Vagina (tissue), 2 donors: ENCODE results near the gene FGGY.

Experiments used
- POLR2A ChIP-seq, 2 donors: fragments of 450-650 bp; IDR thresholded peaks; one replicate each; pipeline ENCODE4 v1.6.1; 2017; ENCODE audit warnings: antibody characterized with exemption in 2 of 2, mild to moderate bottlenecking in 2 of 2, moderate library complexity in 2 of 2
- POLR2AphosphoS5 ChIP-seq, 2 donors: sonication (generic); formaldehyde crosslinking; IDR thresholded peaks; one replicate each; pipeline ENCODE4 v1.9.0; 2017; ENCODE audit warnings: antibody characterized with exemption in 2 of 2, mild to moderate bottlenecking in 2 of 2, low read depth in 1 of 2; ENCODE audit not compliant: insufficient read depth in 1 of 2
- TF ChIP-seq, protein P1 (sequence below), 3 experiments: fragments of 450-650 bp in 2 of 3; fragments of 200-600 bp in 1 of 3; sonication (generic) in 1 of 3; IDR thresholded peaks; one replicate each; pipeline ENCODE4 v1.5.1; 2017 to 2019; ENCODE audit warnings: antibody characterized with exemption in 3 of 3, mild to moderate bottlenecking in 2 of 3, moderate library complexity in 2 of 3

DNA sequence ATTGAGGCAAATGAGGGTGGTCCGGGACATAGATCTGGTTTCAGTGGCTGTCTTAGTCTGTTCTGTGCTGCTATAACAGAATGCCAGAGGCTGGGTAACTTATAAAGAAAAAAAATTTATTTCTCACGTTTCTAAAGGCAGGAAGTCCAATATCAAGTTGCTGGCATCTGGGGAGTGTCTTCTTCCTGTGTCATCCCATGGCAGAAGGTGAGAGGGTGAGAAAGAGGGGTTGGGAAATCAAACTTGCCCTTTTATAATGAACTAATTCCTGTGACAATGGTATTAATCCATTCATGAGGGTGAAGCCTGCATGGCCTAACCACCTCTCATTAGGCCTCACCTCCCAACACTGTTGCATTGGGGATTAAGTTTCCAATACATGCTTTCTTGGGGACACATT lies 3.7 kb upstream of the FGGY start:
- TF ChIP-seq, protein P1, sequence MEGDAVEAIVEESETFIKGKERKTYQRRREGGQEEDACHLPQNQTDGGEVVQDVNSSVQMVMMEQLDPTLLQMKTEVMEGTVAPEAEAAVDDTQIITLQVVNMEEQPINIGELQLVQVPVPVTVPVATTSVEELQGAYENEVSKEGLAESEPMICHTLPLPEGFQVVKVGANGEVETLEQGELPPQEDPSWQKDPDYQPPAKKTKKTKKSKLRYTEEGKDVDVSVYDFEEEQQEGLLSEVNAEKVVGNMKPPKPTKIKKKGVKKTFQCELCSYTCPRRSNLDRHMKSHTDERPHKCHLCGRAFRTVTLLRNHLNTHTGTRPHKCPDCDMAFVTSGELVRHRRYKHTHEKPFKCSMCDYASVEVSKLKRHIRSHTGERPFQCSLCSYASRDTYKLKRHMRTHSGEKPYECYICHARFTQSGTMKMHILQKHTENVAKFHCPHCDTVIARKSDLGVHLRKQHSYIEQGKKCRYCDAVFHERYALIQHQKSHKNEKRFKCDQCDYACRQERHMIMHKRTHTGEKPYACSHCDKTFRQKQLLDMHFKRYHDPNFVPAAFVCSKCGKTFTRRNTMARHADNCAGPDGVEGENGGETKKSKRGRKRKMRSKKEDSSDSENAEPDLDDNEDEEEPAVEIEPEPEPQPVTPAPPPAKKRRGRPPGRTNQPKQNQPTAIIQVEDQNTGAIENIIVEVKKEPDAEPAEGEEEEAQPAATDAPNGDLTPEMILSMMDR (IDR thresholded peaks at IDR 0.05), result no peak
- TF ChIP-seq POLR2A (IDR thresholded peaks at IDR 0.05) (no peak), POLR2AphosphoS5 (IDR thresholded peaks at IDR 0.05; ENCODE audit: insufficient read depth in 1 of 2, low read depth in 1 of 2) (no peak)
